RWPE2 (cell line): Measurements from ENCODE around the gene SLC8A2.

Experiments used
- ATAC-seq: fragments of 200-7000 bp; cut with Tn5 transposase; 3 replicates; pipeline ENCODE4 v1.9.1; 2021; ENCODE audit warnings: low read depth
- DNase-seq: peaks from one replicate; pipeline ENCODE4 v3.0.0-alpha.2; 2020; ENCODE audit warnings: low spot score
- H3K27ac ChIP-seq: fragments of 450-650 bp; 2 replicates; pipeline ENCODE4 v1.5.1; 2017; ENCODE audit warnings: mild to moderate bottlenecking; ENCODE audit not compliant: poor library complexity, severe bottlenecking
- H3K27me3 ChIP-seq: fragments of 250-450 bp; sonication (Bioruptor Pico); 2 replicates; pipeline ENCODE4 v1.5.1; 2021; ENCODE audit warnings: mild to moderate bottlenecking, moderate library complexity; ENCODE audit not compliant: insufficient read depth, poor library complexity, severe bottlenecking
- H3K36me3 ChIP-seq: fragments of 250-450 bp; sonication (Bioruptor Pico); 2 replicates; pipeline ENCODE4 v1.5.1; 2020; ENCODE audit warnings: low read depth, mild to moderate bottlenecking, moderate library complexity
- H3K4me1 ChIP-seq: fragments of 250-450 bp; sonication (Bioruptor Pico); 2 replicates; pipeline ENCODE4 v1.5.1; 2021; ENCODE audit warnings: mild to moderate bottlenecking, moderate library complexity; ENCODE audit not compliant: insufficient read depth, poor library complexity, severe bottlenecking
- H3K4me3 ChIP-seq: fragments of 250-450 bp; sonication (Bioruptor Pico); 2 replicates; pipeline ENCODE4 v1.5.1; 2021; ENCODE audit warnings: mild to moderate bottlenecking, moderate library complexity; ENCODE audit not compliant: severe bottlenecking
- H3K9me3 ChIP-seq: fragments of 250-450 bp; sonication (Bioruptor Pico); 2 replicates; pipeline ENCODE4 v1.5.1; 2021; ENCODE audit warnings: mild to moderate bottlenecking, moderate library complexity; ENCODE audit not compliant: severe bottlenecking
- CTCF ChIP-seq: fragments of 450-650 bp; IDR thresholded peaks from one replicate; pipeline ENCODE4 v1.5.1; 2017; ENCODE audit warnings: mild to moderate bottlenecking, moderate library complexity; ENCODE audit not compliant: poor library complexity, severe bottlenecking

The SLC8A2 gene

DNA sequence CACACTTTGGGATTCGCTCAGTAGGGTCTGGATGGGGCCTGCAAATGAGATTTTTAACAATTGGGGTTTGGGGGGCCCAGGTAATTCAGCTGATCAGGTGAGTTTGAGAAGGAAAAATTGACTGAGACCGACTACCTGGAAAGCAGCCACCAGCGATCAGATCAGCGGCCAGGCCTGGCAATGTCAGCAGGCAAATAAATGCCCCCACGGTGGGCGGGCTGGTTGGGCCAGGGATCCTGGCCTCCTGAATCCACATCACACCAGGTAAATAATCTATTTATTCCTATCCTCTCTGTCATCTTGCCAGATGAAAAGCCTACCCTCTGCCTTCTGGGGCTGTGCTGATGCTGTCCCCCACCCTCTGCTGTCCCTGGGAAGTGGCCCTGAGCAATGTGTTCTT is 33.8 kb upstream of the SLC8A2 start:
- no peak for TF ChIP-seq CTCF
- H3K27ac ChIP-seq = no peak overlapping the region
- H3K4me3 ChIP-seq = no peak overlapping the region
- no peaks in the 10 kb centered on the region for H3K9me3 ChIP-seq
- DNase-seq (no peak), ATAC-seq (no peak)
- H3K4me1 ChIP-seq = peaks cover 13% of the 10 kb centered on the region
- H3K36me3 ChIP-seq = peaks cover 31% of the 10 kb centered on the region
- H3K27me3 ChIP-seq = no peaks in the 10 kb centered on the region

GRCh38 chr19:47503826-47504150 is 32.1 kb upstream of the SLC8A2 start:
- H3K4me1 ChIP-seq = no peaks in the 10 kb centered on the region
- no peak overlapping the region for H3K4me3 ChIP-seq
- no peak overlapping the region for H3K27ac ChIP-seq
- no peaks in the 10 kb centered on the region for H3K9me3 ChIP-seq
- no peak for DNase-seq
- no peak for TF ChIP-seq CTCF
- H3K36me3 ChIP-seq = peaks cover 29% of the 10 kb centered on the region
- ATAC-seq = no peak
- H3K27me3 ChIP-seq = no peaks in the 10 kb centered on the region

GRCh38 chr19:47503130-47503825 is 31.6 kb upstream of the SLC8A2 start:
- peaks cover 27% of the 10 kb centered on the region for H3K36me3 ChIP-seq
- ATAC-seq = no peak

DNA sequence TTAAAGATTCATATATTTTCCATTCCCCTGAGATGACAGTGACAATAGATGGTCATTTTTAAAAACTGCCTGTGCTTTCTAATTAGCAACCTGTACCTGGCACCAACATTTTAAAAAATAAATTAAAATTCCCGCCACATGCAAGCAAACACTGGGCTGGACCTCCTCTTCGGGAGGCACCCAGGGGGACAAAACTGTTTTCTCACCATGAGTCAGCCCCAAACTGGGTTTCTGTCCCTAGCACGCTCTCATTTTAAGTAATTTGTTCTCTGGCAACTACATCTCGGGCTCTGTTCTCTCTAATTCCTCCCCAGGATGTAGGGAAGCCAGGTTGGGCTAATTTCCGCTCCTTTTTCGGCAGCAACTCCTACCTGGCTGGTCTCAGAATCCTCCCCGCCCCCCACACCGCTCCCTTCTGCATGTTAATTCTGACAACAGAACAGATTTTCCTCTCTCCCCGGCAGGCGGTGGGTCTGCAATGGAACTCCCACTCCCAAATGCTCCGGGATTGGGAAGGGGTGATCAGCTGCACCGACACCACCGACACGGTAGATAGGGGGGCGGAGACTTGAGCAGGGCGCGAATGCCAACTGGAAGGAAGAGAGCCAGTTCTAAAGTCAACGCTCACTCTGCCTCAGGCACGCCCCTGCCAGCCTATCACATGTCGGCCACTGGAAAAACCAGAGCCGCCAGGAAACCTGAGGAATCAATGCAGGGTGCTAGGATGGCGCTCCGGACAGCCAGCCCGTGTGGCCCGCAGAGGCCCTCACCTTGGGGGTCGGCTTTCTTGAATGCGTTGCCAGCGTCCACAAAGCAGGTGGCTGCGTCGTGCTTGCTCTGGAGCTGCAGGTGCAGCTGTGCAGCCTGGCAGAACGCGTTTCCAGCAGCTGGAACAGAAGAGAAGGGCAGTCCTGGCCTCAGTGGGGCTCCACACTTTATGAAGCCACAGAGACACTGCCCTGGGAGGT is 28.5 kb upstream of the SLC8A2 start:
- Histone ChIP-seq H3K4me3 (no peak overlapping the region), H3K36me3 (peaks cover 20% of the 10 kb centered on the region), H3K27me3 (no peaks in the 10 kb centered on the region), H3K4me1 (no peaks in the 10 kb centered on the region), H3K27ac (no peak overlapping the region), H3K9me3 (no peaks in the 10 kb centered on the region)
- TF ChIP-seq CTCF = no peak
- ATAC-seq (no peak), DNase-seq (no peak)

More at GRCh38 chr19:47503130-47503825, 31.6 kb upstream of the SLC8A2 start:
- TF ChIP-seq CTCF = no peak
- no peak overlapping the region for H3K27ac ChIP-seq
- H3K4me1 ChIP-seq = no peaks in the 10 kb centered on the region
- no peak for DNase-seq
- H3K4me3 ChIP-seq = no peak overlapping the region
- H3K27me3 ChIP-seq = no peaks in the 10 kb centered on the region
- no peaks in the 10 kb centered on the region for H3K9me3 ChIP-seq
